ENCODE results near the gene CHST2.
"Not testable (repeated sequence)": the region's sequence is repeated elsewhere in the genome, so short reads cannot be mapped to it uniquely, and the experiment has no call there.

- not testable (repeated sequence) for TF ChIP-seq POLR2AphosphoS5, POLR2A (IDR thresholded peaks at IDR 0.05)
Observed at GRCh38 chr3:143073541-143073940, 46.0 kb upstream of the CHST2 start.

All from gastroesophageal sphincter (tissue), 2 donors.